ENCODE results near the gene COA8. TPM values are rescaled to one million over a fixed set of nuclear protein-coding genes. Genes with fewer than 3 reads are reported as not detected.
A peak's percentile ranks its signal among the peaks of the same experiment; 100 is the strongest.

COA8 gene
- total RNA-seq: 10 to 100 TPM; 33.8 to 43.5 (median 41.7) TPM
- polyA plus RNA-seq: 60.8 TPM
- long read RNA-seq, donor 1, transcript APOPT1-202 (3 exons, 575 nt): minor isoform, 6 of 60 reads
- long read RNA-seq, donor 1, transcript APOPT1-201 (5 exons, 2,523 nt): major isoform, 39 of 60 reads
- long read RNA-seq, donor 1, partial matches to known transcripts: 1 of 60 reads
- long read RNA-seq, donor 1, other reads (novel, unspliced or antisense): 9 of 60 reads
- long read RNA-seq, donor 2, transcript APOPT1-201 (5 exons, 2,523 nt): major isoform, 15 of 36 reads
- long read RNA-seq, donor 2, transcript APOPT1-202 (3 exons, 575 nt): minor isoform, 9 of 36 reads
- long read RNA-seq, donor 2, partial matches to known transcripts: 1 of 36 reads
- long read RNA-seq, donor 2, other reads (novel, unspliced or antisense): 8 of 36 reads
- long read RNA-seq, donor 3, transcript APOPT1-201 (5 exons, 2,523 nt): major isoform, 34 of 62 reads
- long read RNA-seq, donor 3, transcript APOPT1-202 (3 exons, 575 nt): minor isoform, 5 of 62 reads
- long read RNA-seq, donor 3, partial matches to known transcripts: 2 of 62 reads
- long read RNA-seq, donor 3, other reads (novel, unspliced or antisense): 19 of 62 reads
- long read RNA-seq, donor 4, transcript APOPT1-201 (5 exons, 2,523 nt): major isoform, 21 of 29 reads
- long read RNA-seq, donor 4, partial matches to known transcripts: 0 of 29 reads
- long read RNA-seq, donor 4, other reads (novel, unspliced or antisense): 6 of 29 reads

GRCh38 chr14:103562429-103563225 is at the start of gene COA8, which contains the start of gene BAG5:
COA8 (plus strand) TSS chr14:103562960; CDS start chr14:103563002, 42 bp downstream.
BAG5 (minus strand) TSS chr14:103562657; CDS start chr14:103561164, 1,493 bp downstream.
- under 1% methylated on average over 105 of the region's 109 CpGs for WGBS
- DNase-seq: peak; percentile 89 to 95 (median 95)
- peak; percentile 81 to 85 for ATAC-seq
- Histone ChIP-seq H3K4me3 (ENCODE audit: low read length) (peak within 1 kb of the TSS; percentile 71), H3K9me3 (ENCODE audit: control insufficient read depth, low read length) (no peaks in the 10 kb centered on the region), H3K27me3 (ENCODE audit: control insufficient read depth, insufficient read depth) (no peaks in the 10 kb centered on the region), H3K4me1 (ENCODE audit: control insufficient read depth, insufficient read depth, low read length) (peaks cover 9% of the 10 kb centered on the region), H3K27ac (ENCODE audit: low read length) (peak within 1 kb of the TSS; percentile 88)
- intact Hi-C loops (cut with DNase I): no loop called here

GRCh38 chr14:103514596-103515421 is 48.0 kb upstream of the COA8 start:
- no peak overlapping the region for H3K27ac ChIP-seq (ENCODE audit: low read length)
- DNase-seq (peak in 2 of 3 donors; percentile 13 to 31), ATAC-seq (no peak)
- H3K4me3 ChIP-seq (ENCODE audit: low read length): no peak overlapping the region
- H3K27me3 ChIP-seq (ENCODE audit: control insufficient read depth, insufficient read depth): no peaks in the 10 kb centered on the region
- WGBS: 87% methylated on average over 18 of the region's 18 CpGs
- peaks cover 5% of the 10 kb centered on the region for H3K4me1 ChIP-seq (ENCODE audit: control insufficient read depth, insufficient read depth, low read length)
- no peaks in the 10 kb centered on the region for H3K9me3 ChIP-seq (ENCODE audit: control insufficient read depth, low read length)
- intact Hi-C loops (cut with DNase I): loop anchor here in 1 of 4 donors (5.0 kb wide), 1 partner anchor 37 kb away; no protein-coding TSS in a partner anchor

- WGBS: 64% methylated on average over 10 of the region's 10 CpGs
- DNase-seq (no peak), ATAC-seq (no peak)
- Histone ChIP-seq H3K27ac (ENCODE audit: low read length) (no peak overlapping the region), H3K4me1 (ENCODE audit: control insufficient read depth, insufficient read depth, low read length) (peaks cover 7% of the 10 kb centered on the region), H3K27me3 (ENCODE audit: control insufficient read depth, insufficient read depth) (no peaks in the 10 kb centered on the region), H3K9me3 (ENCODE audit: control insufficient read depth, low read length) (no peaks in the 10 kb centered on the region), H3K4me3 (ENCODE audit: low read length) (no peak overlapping the region)
- intact Hi-C loops (cut with DNase I): loop anchor here in 1 of 4 donors (5.0 kb wide), 1 partner anchor 36 kb away; no protein-coding TSS in a partner anchor
These were observed 46.2 kb upstream of the COA8 start for GRCh38 chr14:103516426-103517173.

- Histone ChIP-seq H3K9me3 (ENCODE audit: control insufficient read depth, low read length) (no peaks in the 10 kb centered on the region), H3K27ac (ENCODE audit: low read length) (no peak overlapping the region), H3K4me1 (ENCODE audit: control insufficient read depth, insufficient read depth, low read length) (peaks cover 7% of the 10 kb centered on the region), H3K27me3 (ENCODE audit: control insufficient read depth, insufficient read depth) (no peaks in the 10 kb centered on the region), H3K4me3 (ENCODE audit: low read length) (no peak overlapping the region)
- intact Hi-C loops (cut with DNase I): loop anchor here in 1 of 4 donors (5.0 kb wide), 1 partner anchor 35 kb away; no protein-coding TSS in a partner anchor
- no peak for ATAC-seq
- WGBS: 47% methylated on average over 10 of the region's 10 CpGs
- DNase-seq: peak in 1 of 3 donors; percentile 12
These were observed 45.6 kb upstream of the COA8 start for GRCh38 chr14:103517174-103517566.

GRCh38 chr14:103517721-103518421 is 44.9 kb upstream of the COA8 start:
- no peak overlapping the region for H3K4me3 ChIP-seq (ENCODE audit: low read length)
- H3K27ac ChIP-seq (ENCODE audit: low read length): peak overlapping the region; percentile 18
- no peaks in the 10 kb centered on the region for H3K9me3 ChIP-seq (ENCODE audit: control insufficient read depth, low read length)
- DNase-seq (peak; percentile 67 to 87 (median 81)), ATAC-seq (peak; percentile 26 to 31)
- peaks cover 7% of the 10 kb centered on the region for H3K4me1 ChIP-seq (ENCODE audit: control insufficient read depth, insufficient read depth, low read length)
- H3K27me3 ChIP-seq (ENCODE audit: control insufficient read depth, insufficient read depth): no peaks in the 10 kb centered on the region
- intact Hi-C loops (cut with DNase I): loop anchor here in 2 of 4 donors (2.0 to 5.0 kb wide), 2 partner anchors 29 to 34 kb away; no protein-coding TSS in a partner anchor
- 34% methylated on average over 20 of the region's 20 CpGs for WGBS

GRCh38 chr14:103518422-103519042 is 44.2 kb upstream of the COA8 start:
- Histone ChIP-seq H3K27me3 (ENCODE audit: control insufficient read depth, insufficient read depth) (no peaks in the 10 kb centered on the region), H3K4me3 (ENCODE audit: low read length) (no peak overlapping the region), H3K27ac (ENCODE audit: low read length) (no peak overlapping the region), H3K9me3 (ENCODE audit: control insufficient read depth, low read length) (no peaks in the 10 kb centered on the region), H3K4me1 (ENCODE audit: control insufficient read depth, insufficient read depth, low read length) (peaks cover 7% of the 10 kb centered on the region)
- DNase-seq (peak; percentile 75 to 91 (median 91)), ATAC-seq (peak; percentile 28 to 49)
- 47% methylated on average over 9 of the region's 9 CpGs for WGBS
- intact Hi-C loops (cut with DNase I): loop anchor here in 2 of 4 donors (2.0 to 5.0 kb wide), 2 partner anchors 28 to 34 kb away; no protein-coding TSS in a partner anchor

GRCh38 chr14:103519043-103519836 is 43.5 kb upstream of the COA8 start:
- WGBS: 37% methylated on average over 13 of the region's 13 CpGs
- Histone ChIP-seq H3K4me1 (ENCODE audit: control insufficient read depth, insufficient read depth, low read length) (peaks cover 7% of the 10 kb centered on the region), H3K27me3 (ENCODE audit: control insufficient read depth, insufficient read depth) (no peaks in the 10 kb centered on the region), H3K4me3 (ENCODE audit: low read length) (no peak overlapping the region), H3K9me3 (ENCODE audit: control insufficient read depth, low read length) (no peaks in the 10 kb centered on the region), H3K27ac (ENCODE audit: low read length) (peak overlapping the region; percentile 7)
- DNase-seq (peak in 2 of 3 donors; percentile 44 to 71), ATAC-seq (peak; percentile 0 to 3)
- intact Hi-C loops (cut with DNase I): loop anchor here in 2 of 4 donors (2.0 to 5.0 kb wide), 2 partner anchors 28 to 33 kb away; no protein-coding TSS in a partner anchor

- ATAC-seq (no peak), DNase-seq (peak; percentile 52 to 82 (median 79))
- H3K27me3 ChIP-seq (ENCODE audit: control insufficient read depth, insufficient read depth): no peaks in the 10 kb centered on the region
- peak overlapping the region; percentile 6 for H3K27ac ChIP-seq (ENCODE audit: low read length)
- no peaks in the 10 kb centered on the region for H3K9me3 ChIP-seq (ENCODE audit: control insufficient read depth, low read length)
- intact Hi-C loops (cut with DNase I): loop anchor here in 2 of 4 donors (2.0 to 5.0 kb wide), 2 partner anchors 27 to 32 kb away; no protein-coding TSS in a partner anchor
- peaks cover 7% of the 10 kb centered on the region for H3K4me1 ChIP-seq (ENCODE audit: control insufficient read depth, insufficient read depth, low read length)
- 57% methylated on average over 22 of the region's 22 CpGs for WGBS
- H3K4me3 ChIP-seq (ENCODE audit: low read length): no peak overlapping the region
These were observed 42.9 kb upstream of the COA8 start for GRCh38 chr14:103519837-103520212.

Measured in right cardiac atrium (tissue), 5 donors.